DMS 273 (cell line): ENCODE data around the gene TTLL5.

Experiments used
- DNase-seq: peaks from one replicate; lab custom pipeline; 2025; ENCODE audit not compliant: unreplicated experiment; lab: John Stamatoyannopoulos, UW

The TTLL5 gene

DNA sequence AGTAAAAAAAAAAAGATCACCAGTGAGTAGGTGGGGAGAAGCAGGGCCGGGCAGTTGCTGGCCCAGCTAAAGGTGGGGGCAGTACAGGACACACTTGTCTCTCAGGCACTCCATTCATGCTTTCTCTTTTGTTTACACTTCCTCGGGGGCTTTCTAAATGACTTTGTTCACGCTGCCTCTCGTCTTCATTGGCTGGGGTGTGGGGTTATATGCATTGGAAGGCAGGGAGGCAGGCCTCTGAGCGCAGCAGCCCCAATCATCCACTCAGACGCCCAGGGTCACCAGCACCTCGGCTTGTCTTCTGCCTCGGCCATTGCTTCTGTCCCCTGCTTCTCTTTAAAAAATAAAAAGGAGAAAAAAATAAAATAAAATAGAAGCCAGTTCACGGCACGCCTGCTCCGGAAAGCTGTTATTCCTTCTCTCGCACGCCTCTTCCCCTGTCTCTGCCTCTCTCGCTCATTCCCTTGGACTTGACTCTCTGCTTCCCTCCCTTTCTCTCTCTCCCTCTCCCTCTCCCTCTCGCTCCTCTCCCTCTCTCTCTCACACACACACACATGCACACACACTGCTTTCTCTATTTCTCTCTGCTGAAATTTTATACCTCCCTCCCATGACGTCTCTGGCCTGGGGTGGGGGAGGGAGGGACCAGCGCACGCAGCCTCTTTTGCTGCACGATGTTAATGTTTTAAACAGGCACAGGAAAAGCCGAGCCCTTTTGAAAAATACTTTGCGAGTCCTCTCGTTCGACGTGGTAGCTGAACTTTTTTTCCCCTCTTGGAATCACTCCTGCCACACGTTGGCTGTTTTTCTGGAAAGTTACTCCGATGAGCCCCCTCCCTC is 320.6 kb downstream of the TTLL5 start, which contains the start of gene TGFB3:
TGFB3 (minus strand) TSS at position 570 of the 840 bp plus-strand sequence. CDS start 1,102 bp downstream, outside the sequence.
- DNase-seq: peak; percentile 92

- peak; percentile 91 for DNase-seq
These were observed 321.4 kb downstream of the TTLL5 start for GRCh38 chr14:75982266-75983018.

- no peak for DNase-seq
These were observed 321.9 kb downstream of the TTLL5 start for GRCh38 chr14:75983019-75983358.

GRCh38 chr14:75984674-75985073 is 323.6 kb downstream of the TTLL5 start:
- DNase-seq: no peak

GRCh38 chr14:75985618-75986438 is 324.8 kb downstream of the TTLL5 start, which contains the start of gene IFT43:
Gene IFT43, plus strand, starts transcription at chr14:75985763. Its CDS starts 24 bp downstream, at chr14:75985787.
- peak; percentile 91 for DNase-seq

DNA sequence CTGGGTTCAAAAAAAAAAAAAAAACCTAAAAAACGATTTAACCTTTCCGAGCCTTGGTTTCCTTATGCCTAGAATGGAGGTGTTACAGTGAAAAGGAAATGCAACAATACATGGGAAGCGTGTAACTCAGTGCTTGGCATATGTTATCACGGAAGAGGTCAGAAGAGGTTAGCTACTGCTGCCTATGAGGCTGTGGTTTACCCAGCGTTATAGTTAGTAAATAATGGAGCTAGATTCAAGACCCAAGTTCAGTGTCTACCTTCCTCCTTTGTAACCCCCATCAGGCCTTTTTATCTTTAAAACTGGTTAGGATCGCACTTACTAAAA is 325.4 kb downstream of the TTLL5 start:
- no peak for DNase-seq

DNA sequence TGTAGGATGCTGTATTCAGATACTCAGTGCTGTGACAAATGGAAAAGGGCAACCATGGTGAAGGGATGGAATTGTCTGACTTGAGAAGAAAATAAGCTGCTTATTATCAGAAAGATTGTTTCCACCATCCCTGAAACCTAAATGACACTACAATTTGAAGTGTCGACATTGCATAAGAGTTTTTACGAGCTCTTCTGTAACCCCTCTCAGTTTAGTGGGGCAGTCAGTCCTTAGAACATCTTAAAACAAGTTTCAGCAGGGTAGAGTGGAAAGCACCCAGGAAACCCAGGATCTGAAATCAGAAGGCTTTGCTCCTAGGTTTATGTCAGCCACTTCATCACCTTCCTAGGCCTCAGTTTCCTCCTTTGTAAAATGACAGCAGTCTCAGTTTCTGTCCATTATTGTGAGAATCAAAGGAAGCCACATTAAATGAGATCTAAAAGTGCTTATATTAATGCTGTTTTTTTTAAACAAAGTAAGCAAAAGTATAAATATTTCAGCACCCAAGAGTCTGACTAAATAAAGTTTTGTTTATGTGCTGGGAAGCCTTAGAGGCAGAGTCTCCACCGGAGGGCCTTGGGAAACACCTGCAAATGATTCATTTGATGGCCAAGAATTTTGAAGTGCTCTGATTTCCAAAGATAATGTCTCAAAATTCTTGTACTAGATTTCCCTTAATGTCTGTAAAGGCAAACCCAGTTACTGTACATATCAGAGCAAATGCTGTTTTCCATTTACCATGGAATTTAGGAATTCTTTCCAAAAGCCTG is 326.3 kb downstream of the TTLL5 start:
- DNase-seq: no peak

DNA sequence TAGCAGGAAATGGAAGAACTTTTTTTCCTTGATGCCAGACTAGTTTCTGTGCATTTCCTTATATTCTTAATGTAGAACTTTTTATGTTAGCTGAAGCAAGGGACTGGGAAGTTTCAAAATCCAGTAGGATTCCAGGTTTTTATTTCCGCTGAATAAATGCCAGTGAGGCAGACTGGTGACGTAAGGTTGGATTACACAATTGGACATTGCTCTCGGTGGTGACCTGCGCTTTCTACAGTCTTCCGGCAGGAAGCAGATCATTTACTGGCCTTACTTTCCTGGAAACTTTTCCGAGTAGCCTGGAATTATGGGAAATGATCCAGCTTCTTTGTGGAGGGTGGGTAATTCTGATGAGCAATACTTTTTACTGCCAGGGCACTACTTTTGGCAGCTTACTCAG is 328.1 kb downstream of the TTLL5 start:
- no peak for DNase-seq

DNA sequence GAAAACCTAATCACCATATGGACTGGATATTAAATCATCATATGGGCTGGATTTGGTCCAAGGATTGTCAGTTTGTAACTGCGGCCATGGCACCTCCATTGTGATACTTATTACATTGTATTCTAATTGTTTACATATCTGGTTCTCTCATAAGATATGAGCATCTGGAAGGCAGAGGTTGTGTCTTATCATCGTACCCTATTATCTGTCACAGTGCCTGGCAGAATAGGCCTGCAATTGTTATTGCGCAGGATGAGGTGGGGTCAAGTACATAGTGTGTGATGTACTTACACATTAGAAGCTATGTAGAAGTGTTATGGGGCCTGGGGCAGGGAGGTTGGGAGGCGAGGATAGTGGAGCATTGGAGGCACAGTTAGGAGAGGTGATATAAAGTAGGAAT is 329.3 kb downstream of the TTLL5 start:
- no peak for DNase-seq

DNA sequence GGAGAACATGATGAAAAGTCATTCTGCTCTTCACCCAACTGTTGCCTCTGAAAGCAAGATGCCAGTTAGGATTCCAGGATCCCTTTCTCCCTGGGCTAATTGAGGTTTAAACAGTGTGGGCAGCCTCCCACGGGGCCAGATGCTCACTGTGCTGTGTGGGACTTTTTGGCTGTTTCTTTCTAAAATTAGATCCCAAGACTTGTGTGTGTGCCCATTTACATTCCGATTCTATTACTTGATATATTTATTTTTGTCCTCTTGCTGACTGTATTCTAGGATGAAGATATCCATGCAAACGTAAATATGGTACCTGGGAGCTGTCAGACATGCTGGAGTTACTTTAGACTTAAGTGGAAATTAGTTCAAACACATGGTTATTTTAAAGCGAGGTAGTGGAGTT is 330.7 kb downstream of the TTLL5 start:
- no peak for DNase-seq

- no peak for DNase-seq
These were observed 332.6 kb downstream of the TTLL5 start for GRCh38 chr14:75993567-75994041.

DNA sequence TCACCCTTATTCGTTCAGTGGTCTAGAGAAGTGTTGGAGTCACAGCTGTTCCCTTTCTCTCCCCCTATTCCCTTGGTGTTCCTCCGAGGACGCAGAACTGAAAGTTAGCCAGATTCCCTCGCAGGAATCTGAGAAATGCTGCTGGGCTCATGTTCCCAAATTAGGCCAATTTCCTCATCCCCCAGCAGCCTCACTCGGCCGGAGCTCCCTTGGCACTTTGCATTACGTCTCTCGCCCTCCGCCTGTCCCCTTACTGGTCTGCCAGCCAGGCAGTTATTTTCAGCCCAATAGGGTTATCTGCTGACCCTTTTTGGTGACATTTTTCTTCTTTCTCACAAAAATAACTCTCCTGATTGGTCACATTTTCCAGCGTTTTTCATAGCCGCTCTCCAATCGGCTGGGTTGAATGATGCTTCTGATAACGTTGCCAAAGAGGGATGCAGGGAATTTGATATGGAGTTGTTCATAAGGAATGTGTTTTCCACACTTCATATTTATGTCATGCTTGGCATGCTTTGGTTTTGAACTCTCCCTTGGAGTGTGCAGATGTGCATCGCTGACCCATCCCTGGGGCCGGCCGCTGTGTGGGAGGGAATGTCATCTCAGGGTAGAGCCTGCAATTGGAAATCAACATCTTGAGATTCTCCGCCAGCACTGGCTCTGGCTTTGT is 334.5 kb downstream of the TTLL5 start:
- no peak for DNase-seq

- no peak for DNase-seq
These were observed 335.4 kb downstream of the TTLL5 start for GRCh38 chr14:75996488-75996887.

- DNase-seq: no peak
These were observed 338.6 kb downstream of the TTLL5 start for GRCh38 chr14:75999511-76000190.

- DNase-seq: no peak
These were observed 341.3 kb downstream of the TTLL5 start for GRCh38 chr14:76002383-76002782.
